ENCODE measurements around the gene UTRN. TPM values are rescaled to one million over a fixed set of nuclear protein-coding genes. Genes with fewer than 3 reads are reported as not detected.

UTRN gene
- total and polyA plus RNA-seq, 7 donors: 9.0 to 143 (median 36.7) TPM

GRCh38 chr6:144332177-144332576 lies 47.0 kb downstream of the UTRN start:
- H3K4me1 ChIP-seq: peaks cover 0 to 10% (median 3%) of the 10 kb centered on the region in 4 donors
- WGBS, 2 donors: 93 to 97% methylated on average over 3 of the region's 3 CpGs
- intact Hi-C loops (cut with DNase I): no loop called here
- H3K36me3 ChIP-seq: no peaks in the 10 kb centered on the region
- DNase-seq: no peak
- no peak overlapping the region for H3K27ac ChIP-seq
- no peak overlapping the region for H3K4me3 ChIP-seq
- TF ChIP-seq POLR2AphosphoS5 (IDR thresholded peaks at IDR 0.05): no peak
- no peak for TF ChIP-seq POLR2A (IDR thresholded peaks at IDR 0.05)
- no peak for TF ChIP-seq EP300 (IDR thresholded peaks at IDR 0.05)
- TF ChIP-seq, protein P1, sequence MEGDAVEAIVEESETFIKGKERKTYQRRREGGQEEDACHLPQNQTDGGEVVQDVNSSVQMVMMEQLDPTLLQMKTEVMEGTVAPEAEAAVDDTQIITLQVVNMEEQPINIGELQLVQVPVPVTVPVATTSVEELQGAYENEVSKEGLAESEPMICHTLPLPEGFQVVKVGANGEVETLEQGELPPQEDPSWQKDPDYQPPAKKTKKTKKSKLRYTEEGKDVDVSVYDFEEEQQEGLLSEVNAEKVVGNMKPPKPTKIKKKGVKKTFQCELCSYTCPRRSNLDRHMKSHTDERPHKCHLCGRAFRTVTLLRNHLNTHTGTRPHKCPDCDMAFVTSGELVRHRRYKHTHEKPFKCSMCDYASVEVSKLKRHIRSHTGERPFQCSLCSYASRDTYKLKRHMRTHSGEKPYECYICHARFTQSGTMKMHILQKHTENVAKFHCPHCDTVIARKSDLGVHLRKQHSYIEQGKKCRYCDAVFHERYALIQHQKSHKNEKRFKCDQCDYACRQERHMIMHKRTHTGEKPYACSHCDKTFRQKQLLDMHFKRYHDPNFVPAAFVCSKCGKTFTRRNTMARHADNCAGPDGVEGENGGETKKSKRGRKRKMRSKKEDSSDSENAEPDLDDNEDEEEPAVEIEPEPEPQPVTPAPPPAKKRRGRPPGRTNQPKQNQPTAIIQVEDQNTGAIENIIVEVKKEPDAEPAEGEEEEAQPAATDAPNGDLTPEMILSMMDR (IDR thresholded peaks at IDR 0.05): no peak
- no peaks in the 10 kb centered on the region for H3K27me3 ChIP-seq
- H3K9me3 ChIP-seq: no peaks in the 10 kb centered on the region

- intact Hi-C loops (cut with DNase I): no loop called here
- Histone ChIP-seq H3K9me3 (no peaks in the 10 kb centered on the region), H3K27ac (no peak overlapping the region), H3K4me3 (peak overlapping the region in 1 of 4 donors; percentile 1), H3K4me1 (peaks cover 0 to 13% (median 12%) of the 10 kb centered on the region in 4 donors), H3K27me3 (no peaks in the 10 kb centered on the region), H3K36me3 (no peaks in the 10 kb centered on the region)
- 9 to 28% methylated on average over 12 of the region's 12 CpGs for WGBS, 2 donors
- DNase-seq: no peak
- no peak for TF ChIP-seq EP300 (IDR thresholded peaks at IDR 0.05)
- TF ChIP-seq POLR2AphosphoS5 (IDR thresholded peaks at IDR 0.05): no peak
- no peak for TF ChIP-seq POLR2A (IDR thresholded peaks at IDR 0.05)
- TF ChIP-seq, protein P1 (IDR thresholded peaks at IDR 0.05): no peak
Measured at GRCh38 chr6:144334150-144334708, 49.1 kb downstream of the UTRN start.

Other genes starting within 250 kb of the UTRN start
- 100 to 1,000 TPM; 110 to 200 (median 171) TPM for gene SF3B5, start 189.8 kb upstream of the UTRN start, total RNA-seq
- 100 to 1,000 TPM; 300 to 370 (median 302) TPM for gene SF3B5, start 189.8 kb upstream of the UTRN start, polyA plus RNA-seq
- gene STX11, start 134.8 kb upstream of the UTRN start, total RNA-seq: 1 to 10 TPM; 3.4 to 5.6 (median 4.8) TPM
- gene STX11, start 134.8 kb upstream of the UTRN start, polyA plus RNA-seq: 1 to 10 TPM; 3.5 to 5.4 (median 4.2) TPM

Measured in sigmoid colon (tissue), 7 donors.